DND-41 (cell line): ENCODE measurements around the gene ZBP1.

ENCODE experiments used
- ATAC-seq: fragments of 200-7000 bp; cut with Tn5 transposase; 3 replicates; pipeline ENCODE4 v1.9.1; 2021; ENCODE audit warnings: low read depth; ENCODE audit not compliant: insufficient read depth
- DNase-seq: peaks from one replicate; pipeline ENCODE4 v3.0.0-alpha.2; 2020
- H2AFZ ChIP-seq: 2 replicates; pipeline ENCODE4 v1.6.0; 2012; ENCODE audit warnings: low read depth, low read length
- H3K27ac ChIP-seq: 2 replicates; pipeline ENCODE4 v1.5.1; 2012; ENCODE audit warnings: low read length, inconsistent platforms
- H3K27me3 ChIP-seq: fragments of 200-600 bp; sonication (generic); 2 replicates; pipeline ENCODE4 v1.6.0; 2012; ENCODE audit warnings: low read length, mild to moderate bottlenecking, inconsistent platforms; ENCODE audit not compliant: insufficient read depth, poor library complexity
- H3K36me3 ChIP-seq: 2 replicates; pipeline ENCODE4 v1.5.1; 2012; ENCODE audit warnings: low read length, inconsistent platforms; ENCODE audit not compliant: insufficient read depth
- H3K4me1 ChIP-seq: 2 replicates; pipeline ENCODE4 v1.5.1; 2012; ENCODE audit warnings: mild to moderate bottlenecking, low read length; ENCODE audit not compliant: insufficient read depth
- H3K4me2 ChIP-seq: 2 replicates; pipeline ENCODE4 v1.6.0; 2012; ENCODE audit warnings: mild to moderate bottlenecking, moderate library complexity, low read length, inconsistent platforms; ENCODE audit not compliant: insufficient read depth
- H3K4me3 ChIP-seq, 2 experiments: fragments of 200-600 bp in 1 of 2; shearing (Covaris generic) in 1 of 2; 2 replicates each; pipeline ENCODE4 v1.5.1; 2012 to 2016; ENCODE audit warnings: inconsistent platforms in 2 of 2, low read length in 2 of 2, mild to moderate bottlenecking in 2 of 2, low read depth in 1 of 2, moderate library complexity in 1 of 2
- H3K79me2 ChIP-seq: 2 replicates; pipeline ENCODE4 v1.6.0; 2012; ENCODE audit warnings: low read length, inconsistent platforms; ENCODE audit not compliant: insufficient read depth
- H3K9ac ChIP-seq: 2 replicates; pipeline ENCODE4 v1.6.0; 2012; ENCODE audit warnings: low read depth, mild to moderate bottlenecking, inconsistent platforms, low read length, moderate library complexity
- H3K9me3 ChIP-seq: 2 replicates; pipeline ENCODE4 v1.5.1; 2012; ENCODE audit warnings: low read length, moderate library complexity, mild to moderate bottlenecking, inconsistent platforms; ENCODE audit not compliant: insufficient read depth, severe bottlenecking
- H4K20me1 ChIP-seq: 2 replicates; pipeline ENCODE4 v1.6.0; 2012; ENCODE audit warnings: low read length; ENCODE audit not compliant: insufficient read depth
- EZH2 ChIP-seq: IDR thresholded peaks from 3 replicates; pipeline ENCODE4 v1.6.1; 2012; ENCODE audit warnings: borderline replicate concordance, low read depth, mild to moderate bottlenecking, moderate library complexity, low read length, inconsistent platforms; ENCODE audit not compliant: severe bottlenecking
- TF ChIP-seq, protein P1 (sequence below): IDR thresholded peaks from 2 replicates; pipeline ENCODE4 v1.5.1; 2012; ENCODE audit warnings: borderline replicate concordance, low read length, moderate library complexity, mild to moderate bottlenecking; ENCODE audit not compliant: poor library complexity, severe bottlenecking; ENCODE audit errors: extremely low read depth

The ZBP1 gene

DNA sequence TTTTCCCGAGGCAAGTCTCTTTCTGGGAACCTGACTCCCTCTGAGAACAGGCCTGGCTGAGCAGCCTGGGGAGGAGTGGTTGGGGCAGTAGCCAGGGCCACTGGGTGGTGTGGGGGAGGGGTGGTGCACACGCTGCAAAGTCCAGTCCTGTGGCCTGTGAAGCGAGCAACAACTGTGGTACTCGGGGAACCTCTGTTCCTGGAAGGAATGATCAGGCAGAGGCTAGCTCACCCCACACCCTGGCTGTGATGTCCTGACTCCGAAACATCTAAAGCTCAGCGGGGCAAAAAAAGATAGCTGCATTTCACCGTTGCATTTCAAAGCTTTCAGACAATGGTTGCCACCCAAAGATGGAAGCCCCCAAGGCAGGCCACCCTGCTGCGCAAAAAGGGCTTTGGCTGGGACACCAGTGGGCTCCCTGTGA lies 33.8 kb downstream of the ZBP1 start:
- Histone ChIP-seq H3K27ac (no peak overlapping the region), H3K9me3 (no peaks in the 10 kb centered on the region), H3K4me2 (no peak overlapping the region), H3K36me3 (no peaks in the 10 kb centered on the region), H4K20me1 (peaks cover 36% of the 10 kb centered on the region), H3K27me3 (peaks cover 14% of the 10 kb centered on the region), H3K4me3 (no peak overlapping the region), H2AFZ (no peak overlapping the region), H3K79me2 (no peaks in the 10 kb centered on the region), H3K4me1 (no peaks in the 10 kb centered on the region), H3K9ac (no peak overlapping the region)
- TF ChIP-seq EZH2: no peak
- TF ChIP-seq, protein P1, sequence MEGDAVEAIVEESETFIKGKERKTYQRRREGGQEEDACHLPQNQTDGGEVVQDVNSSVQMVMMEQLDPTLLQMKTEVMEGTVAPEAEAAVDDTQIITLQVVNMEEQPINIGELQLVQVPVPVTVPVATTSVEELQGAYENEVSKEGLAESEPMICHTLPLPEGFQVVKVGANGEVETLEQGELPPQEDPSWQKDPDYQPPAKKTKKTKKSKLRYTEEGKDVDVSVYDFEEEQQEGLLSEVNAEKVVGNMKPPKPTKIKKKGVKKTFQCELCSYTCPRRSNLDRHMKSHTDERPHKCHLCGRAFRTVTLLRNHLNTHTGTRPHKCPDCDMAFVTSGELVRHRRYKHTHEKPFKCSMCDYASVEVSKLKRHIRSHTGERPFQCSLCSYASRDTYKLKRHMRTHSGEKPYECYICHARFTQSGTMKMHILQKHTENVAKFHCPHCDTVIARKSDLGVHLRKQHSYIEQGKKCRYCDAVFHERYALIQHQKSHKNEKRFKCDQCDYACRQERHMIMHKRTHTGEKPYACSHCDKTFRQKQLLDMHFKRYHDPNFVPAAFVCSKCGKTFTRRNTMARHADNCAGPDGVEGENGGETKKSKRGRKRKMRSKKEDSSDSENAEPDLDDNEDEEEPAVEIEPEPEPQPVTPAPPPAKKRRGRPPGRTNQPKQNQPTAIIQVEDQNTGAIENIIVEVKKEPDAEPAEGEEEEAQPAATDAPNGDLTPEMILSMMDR: no peak
- no peak for DNase-seq
- ATAC-seq: no peak

DNA sequence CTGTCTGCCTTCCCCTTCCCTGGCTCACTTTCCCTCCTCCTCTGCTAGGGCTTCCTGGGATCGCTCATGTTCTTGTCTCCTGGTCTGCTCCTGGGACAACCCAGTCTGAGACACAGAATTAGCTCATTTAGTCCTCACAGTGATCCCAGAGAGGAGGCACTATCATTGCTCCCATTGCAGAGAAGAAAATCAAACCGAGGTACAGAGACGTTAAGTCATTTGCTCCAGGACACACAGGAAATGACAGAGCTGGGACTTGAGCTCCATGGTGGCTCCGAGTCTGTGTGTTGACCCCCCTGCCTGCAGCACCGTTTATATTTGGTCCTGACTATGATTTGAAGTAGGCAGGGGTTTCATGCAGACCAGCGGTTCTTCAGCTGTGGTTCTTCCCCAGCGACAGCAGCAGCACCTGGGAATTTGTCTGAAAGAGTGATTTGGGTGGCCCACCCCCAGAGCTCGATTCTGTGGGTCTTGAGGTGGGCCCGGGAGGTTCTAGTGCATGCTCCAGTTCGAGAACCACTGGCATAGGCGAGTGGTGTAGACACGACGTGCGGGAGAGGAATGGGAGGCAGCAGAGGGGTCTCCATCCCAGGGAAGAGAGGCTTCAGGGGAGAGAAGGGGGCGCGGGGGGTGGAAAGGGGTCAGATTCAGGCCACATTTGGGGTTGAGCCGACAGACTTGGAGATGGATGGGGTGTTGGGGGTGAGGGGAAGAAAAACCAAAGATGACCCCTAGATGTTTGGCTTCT lies 34.6 kb downstream of the ZBP1 start:
- TF ChIP-seq EZH2: no peak
- DNase-seq: no peak
- Histone ChIP-seq H3K9me3 (no peaks in the 10 kb centered on the region), H3K27ac (no peak overlapping the region), H3K36me3 (no peaks in the 10 kb centered on the region), H3K9ac (no peak overlapping the region), H3K4me3 (no peak overlapping the region), H4K20me1 (peaks cover 35% of the 10 kb centered on the region), H3K27me3 (peaks cover 14% of the 10 kb centered on the region), H3K4me2 (no peak overlapping the region), H3K79me2 (no peaks in the 10 kb centered on the region), H3K4me1 (no peaks in the 10 kb centered on the region), H2AFZ (no peak overlapping the region)
- no peak for ATAC-seq

GRCh38 chr20:57584768-57585461 lies 35.3 kb downstream of the ZBP1 start:
- no peaks in the 10 kb centered on the region for H3K4me1 ChIP-seq
- TF ChIP-seq, protein P1: no peak
- TF ChIP-seq EZH2: no peak
- H3K36me3 ChIP-seq: no peaks in the 10 kb centered on the region
- H3K4me2 ChIP-seq: no peak overlapping the region
- ATAC-seq (no peak), DNase-seq (no peak)
- H3K9me3 ChIP-seq: no peaks in the 10 kb centered on the region
- no peak overlapping the region for H3K27ac ChIP-seq
- H3K27me3 ChIP-seq: peaks cover 14% of the 10 kb centered on the region
- no peak overlapping the region for H3K9ac ChIP-seq
- no peak overlapping the region for H2AFZ ChIP-seq
- peaks cover 30% of the 10 kb centered on the region for H4K20me1 ChIP-seq
- no peak overlapping the region for H3K4me3 ChIP-seq
- no peaks in the 10 kb centered on the region for H3K79me2 ChIP-seq
